B cell (primary cell): ENCODE data around the gene GMPPB.

ENCODE experiments used
- EZH2 ChIP-seq: IDR thresholded peaks from 2 replicates; pipeline ENCODE4 v1.6.1; 2012; ENCODE audit warnings: borderline replicate concordance, low read depth, mild to moderate bottlenecking, moderate library complexity, low read length; ENCODE audit not compliant: insufficient read depth, poor library complexity, severe bottlenecking
- TF ChIP-seq, protein P1 (sequence below): fragments of 200-600 bp; IDR thresholded peaks from one replicate; pipeline ENCODE4 v1.8.0; 2022; ENCODE audit warnings: antibody characterized with exemption, mild to moderate bottlenecking

DNA sequence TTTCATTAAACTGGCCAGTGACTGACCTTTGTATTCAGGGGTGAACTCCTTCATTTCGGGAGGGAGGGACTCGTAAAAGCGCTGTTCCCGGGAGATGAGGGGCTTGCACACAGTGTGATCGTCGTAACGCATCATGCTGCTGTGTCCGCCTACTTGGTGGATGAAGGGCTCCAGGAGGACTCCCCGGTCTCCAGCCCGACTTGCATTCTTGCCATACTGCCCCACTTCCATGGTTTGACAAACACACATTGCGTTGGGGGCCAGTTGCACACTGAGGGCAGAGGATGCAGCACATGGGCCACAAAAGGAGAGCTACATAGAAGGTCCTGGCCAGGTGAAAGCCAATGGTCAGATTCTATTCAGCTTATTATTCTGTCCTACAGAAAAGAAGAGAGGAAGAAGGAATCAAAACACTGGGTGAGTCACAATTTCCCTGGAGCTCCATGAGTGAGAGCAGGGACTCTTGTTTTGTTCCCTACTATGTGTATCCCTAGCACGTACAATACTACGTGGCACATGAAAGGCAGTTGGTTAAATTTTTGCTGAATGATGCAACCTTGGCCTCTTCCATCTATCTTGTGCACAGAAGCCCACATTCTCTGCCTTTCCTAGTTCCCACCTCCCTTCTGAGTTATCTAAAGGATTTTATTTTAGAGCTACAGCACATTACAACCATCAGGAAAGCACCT is 24.2 kb upstream of the GMPPB start:
- TF ChIP-seq, protein P1, sequence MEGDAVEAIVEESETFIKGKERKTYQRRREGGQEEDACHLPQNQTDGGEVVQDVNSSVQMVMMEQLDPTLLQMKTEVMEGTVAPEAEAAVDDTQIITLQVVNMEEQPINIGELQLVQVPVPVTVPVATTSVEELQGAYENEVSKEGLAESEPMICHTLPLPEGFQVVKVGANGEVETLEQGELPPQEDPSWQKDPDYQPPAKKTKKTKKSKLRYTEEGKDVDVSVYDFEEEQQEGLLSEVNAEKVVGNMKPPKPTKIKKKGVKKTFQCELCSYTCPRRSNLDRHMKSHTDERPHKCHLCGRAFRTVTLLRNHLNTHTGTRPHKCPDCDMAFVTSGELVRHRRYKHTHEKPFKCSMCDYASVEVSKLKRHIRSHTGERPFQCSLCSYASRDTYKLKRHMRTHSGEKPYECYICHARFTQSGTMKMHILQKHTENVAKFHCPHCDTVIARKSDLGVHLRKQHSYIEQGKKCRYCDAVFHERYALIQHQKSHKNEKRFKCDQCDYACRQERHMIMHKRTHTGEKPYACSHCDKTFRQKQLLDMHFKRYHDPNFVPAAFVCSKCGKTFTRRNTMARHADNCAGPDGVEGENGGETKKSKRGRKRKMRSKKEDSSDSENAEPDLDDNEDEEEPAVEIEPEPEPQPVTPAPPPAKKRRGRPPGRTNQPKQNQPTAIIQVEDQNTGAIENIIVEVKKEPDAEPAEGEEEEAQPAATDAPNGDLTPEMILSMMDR = no peak
- no peak for TF ChIP-seq EZH2
